ENCODE results near the gene USP25. TPM values are rescaled to one million over a fixed set of nuclear protein-coding genes. Genes with fewer than 3 reads are reported as not detected.

The USP25 gene
- total RNA-seq, 2 donors from 2014 or later: 42.9 to 44.7 TPM

DNA sequence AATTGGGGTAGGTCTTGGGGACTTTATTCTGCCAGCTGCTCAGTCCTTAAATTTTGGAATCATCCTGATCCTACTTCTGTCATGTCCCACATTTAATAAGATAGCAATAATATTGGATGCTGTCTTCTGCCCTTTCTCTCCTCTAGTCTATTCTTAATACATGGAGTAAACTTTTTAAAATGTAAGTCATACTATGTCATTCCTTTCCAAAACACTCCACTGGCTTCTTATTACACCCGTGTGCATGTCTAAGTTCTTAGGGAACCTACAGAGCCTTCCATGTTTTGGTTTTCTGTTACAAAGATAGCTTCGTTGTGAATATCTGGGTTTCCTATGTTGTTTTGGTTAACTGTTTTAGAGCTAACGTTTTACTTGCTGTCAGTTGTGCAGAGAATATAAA, 35.1 kb downstream of the USP25 start:
- Histone ChIP-seq H3K36me3 (no peaks in the 10 kb centered on the region), H3K4me3 (no peak overlapping the region), H3K27ac (no peak overlapping the region), H3K4me1 (peaks cover 0 to 31% of the 10 kb centered on the region in 2 donors), H3K27me3 (no peaks in the 10 kb centered on the region), H3K9me3 (no peaks in the 10 kb centered on the region)
- DNase-seq (ENCODE audit: low spot score): no peak
- TF ChIP-seq, protein P1, sequence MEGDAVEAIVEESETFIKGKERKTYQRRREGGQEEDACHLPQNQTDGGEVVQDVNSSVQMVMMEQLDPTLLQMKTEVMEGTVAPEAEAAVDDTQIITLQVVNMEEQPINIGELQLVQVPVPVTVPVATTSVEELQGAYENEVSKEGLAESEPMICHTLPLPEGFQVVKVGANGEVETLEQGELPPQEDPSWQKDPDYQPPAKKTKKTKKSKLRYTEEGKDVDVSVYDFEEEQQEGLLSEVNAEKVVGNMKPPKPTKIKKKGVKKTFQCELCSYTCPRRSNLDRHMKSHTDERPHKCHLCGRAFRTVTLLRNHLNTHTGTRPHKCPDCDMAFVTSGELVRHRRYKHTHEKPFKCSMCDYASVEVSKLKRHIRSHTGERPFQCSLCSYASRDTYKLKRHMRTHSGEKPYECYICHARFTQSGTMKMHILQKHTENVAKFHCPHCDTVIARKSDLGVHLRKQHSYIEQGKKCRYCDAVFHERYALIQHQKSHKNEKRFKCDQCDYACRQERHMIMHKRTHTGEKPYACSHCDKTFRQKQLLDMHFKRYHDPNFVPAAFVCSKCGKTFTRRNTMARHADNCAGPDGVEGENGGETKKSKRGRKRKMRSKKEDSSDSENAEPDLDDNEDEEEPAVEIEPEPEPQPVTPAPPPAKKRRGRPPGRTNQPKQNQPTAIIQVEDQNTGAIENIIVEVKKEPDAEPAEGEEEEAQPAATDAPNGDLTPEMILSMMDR (IDR thresholded peaks at IDR 0.05): no peak

DNA sequence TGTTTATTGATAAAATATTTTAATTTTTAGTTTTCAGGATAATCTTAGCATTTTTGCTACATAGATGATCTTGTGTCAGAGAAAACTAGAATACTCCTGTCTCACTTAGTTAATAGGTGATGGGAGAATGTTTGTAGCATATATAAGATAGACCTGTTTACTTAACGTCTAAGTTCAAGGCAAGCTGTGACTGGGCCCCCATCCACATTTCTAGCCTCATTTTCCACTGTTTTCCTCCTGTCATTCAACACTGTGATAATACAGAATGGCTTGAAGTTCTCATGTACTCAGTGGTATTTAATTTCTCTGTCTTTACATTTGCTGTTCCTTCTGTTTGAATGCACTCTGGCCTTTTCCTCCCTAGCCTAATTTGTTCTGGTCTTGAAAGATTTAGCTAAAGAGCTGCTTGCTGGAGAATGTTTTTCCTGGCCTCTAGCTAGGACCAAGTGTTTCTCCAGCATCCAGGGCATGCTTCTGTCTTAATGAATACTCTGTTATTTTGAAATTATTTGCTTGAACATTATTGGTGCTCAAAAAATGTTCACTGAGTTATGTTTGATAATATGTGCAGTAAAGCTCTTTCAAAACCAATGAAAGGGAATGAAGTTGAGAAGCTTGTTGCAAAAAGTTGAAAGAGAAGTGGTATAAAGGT, 37.3 kb downstream of the USP25 start:
- Histone ChIP-seq H3K36me3 (no peaks in the 10 kb centered on the region), H3K27ac (no peak overlapping the region), H3K4me3 (no peak overlapping the region), H3K9me3 (no peaks in the 10 kb centered on the region), H3K27me3 (no peaks in the 10 kb centered on the region), H3K4me1 (peaks cover 0 to 23% of the 10 kb centered on the region in 2 donors)
- TF ChIP-seq, protein P1 (IDR thresholded peaks at IDR 0.05): no peak
- no peak for DNase-seq (ENCODE audit: low spot score)

DNA sequence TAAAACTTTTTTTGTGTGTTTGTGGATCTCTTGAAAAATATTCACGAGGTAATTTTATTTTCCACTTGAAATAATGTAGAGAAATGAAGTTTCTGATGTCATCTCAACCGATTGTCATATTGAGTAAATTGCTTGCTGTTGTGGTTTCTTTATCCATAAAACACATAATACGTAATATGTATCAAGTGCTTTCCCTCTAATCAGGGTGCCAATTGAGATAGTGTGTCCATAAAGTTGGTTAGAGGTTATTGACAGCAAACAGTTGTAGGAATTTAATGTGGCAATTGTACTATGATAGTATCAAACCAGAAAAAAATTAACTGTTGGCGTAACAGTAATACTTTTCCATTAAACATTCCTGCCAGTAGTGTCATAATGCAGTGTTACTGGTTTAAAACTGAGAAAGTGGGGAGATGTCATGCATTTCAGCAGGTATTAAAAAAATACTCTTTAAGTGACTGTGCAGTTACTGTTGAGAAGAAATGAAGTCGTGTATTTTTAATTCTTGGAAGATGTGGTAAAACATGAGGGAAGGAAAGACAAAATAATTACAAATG, 38.3 kb downstream of the USP25 start:
- no peak for DNase-seq (ENCODE audit: low spot score)

DNA sequence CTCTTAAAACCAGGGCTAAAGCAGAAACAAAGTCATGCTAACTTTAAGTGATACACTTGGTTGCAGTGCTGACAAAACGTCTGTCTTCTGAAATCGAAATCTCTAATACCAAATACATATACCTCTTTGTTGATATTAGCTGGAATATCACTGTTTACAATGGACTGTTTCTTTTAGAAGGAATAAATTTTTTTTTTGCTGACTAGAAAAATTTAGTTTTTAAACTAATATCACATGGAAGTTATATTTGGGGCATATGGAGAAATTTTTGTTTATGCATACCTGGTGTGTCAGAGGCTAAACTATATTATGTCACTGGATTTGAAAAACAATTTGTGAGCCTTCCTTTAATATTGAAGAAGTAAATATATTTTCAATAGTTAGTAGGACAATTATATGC, 39.1 kb downstream of the USP25 start:
- peaks cover 0 to 23% of the 10 kb centered on the region in 2 donors for H3K4me1 ChIP-seq
- TF ChIP-seq, protein P1 (IDR thresholded peaks at IDR 0.05): no peak

More for the DNA sequence above, 38.3 kb downstream of the USP25 start:
- Histone ChIP-seq H3K4me3 (no peak overlapping the region), H3K4me1 (peaks cover 0 to 23% of the 10 kb centered on the region in 2 donors), H3K27ac (no peak overlapping the region), H3K27me3 (no peaks in the 10 kb centered on the region), H3K9me3 (no peaks in the 10 kb centered on the region), H3K36me3 (no peaks in the 10 kb centered on the region)
- TF ChIP-seq, protein P1 (IDR thresholded peaks at IDR 0.05): no peak

DNA sequence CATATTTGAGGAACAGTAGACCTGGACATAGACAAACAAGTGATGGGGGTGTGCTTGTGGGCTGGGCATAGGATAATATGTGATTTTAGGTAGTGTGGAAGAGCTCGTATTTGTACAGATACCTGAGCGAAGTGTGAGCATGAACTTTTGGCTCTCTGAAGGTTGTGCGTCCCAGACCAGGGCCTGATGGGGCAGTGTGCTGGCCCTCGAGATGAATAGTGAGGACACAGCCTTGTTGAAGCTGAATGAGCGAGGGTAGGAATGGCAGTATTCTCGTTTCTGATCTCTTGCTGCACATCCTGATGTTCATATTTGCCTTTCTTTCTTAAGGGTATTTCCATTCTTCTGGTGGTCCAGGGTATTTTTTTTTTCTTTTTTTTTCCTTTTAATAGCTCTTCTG, 41.5 kb downstream of the USP25 start:
- Histone ChIP-seq H3K9me3 (no peaks in the 10 kb centered on the region), H3K4me1 (peaks cover 0 to 23% of the 10 kb centered on the region in 2 donors), H3K4me3 (no peak overlapping the region), H3K27me3 (no peaks in the 10 kb centered on the region), H3K27ac (no peak overlapping the region), H3K36me3 (no peaks in the 10 kb centered on the region)
- DNase-seq (ENCODE audit: low spot score): no peak
- TF ChIP-seq, protein P1 (IDR thresholded peaks at IDR 0.05): no peak

More for the DNA sequence above, 39.1 kb downstream of the USP25 start:
- H3K9me3 ChIP-seq: no peaks in the 10 kb centered on the region
- no peaks in the 10 kb centered on the region for H3K36me3 ChIP-seq
- no peaks in the 10 kb centered on the region for H3K27me3 ChIP-seq
- no peak for DNase-seq (ENCODE audit: low spot score)
- H3K27ac ChIP-seq: no peak overlapping the region
- no peak overlapping the region for H3K4me3 ChIP-seq

Data from right atrium auricular region (tissue), 2 donors.